Epithelial cell of esophagus (primary cell): ENCODE results near the gene KRT20.

Source experiments
- DNase-seq: peaks from one replicate; pipeline ENCODE4 v3.0.0; 2010; ENCODE audit warnings: low read depth
- H3K4me3 ChIP-seq: 2 replicates; pipeline ENCODE4 v1.5.1; 2011; ENCODE audit warnings: mild to moderate bottlenecking, low read length, control low read depth
- TF ChIP-seq, protein P1 (sequence below): IDR thresholded peaks from 2 replicates; pipeline ENCODE4 v1.5.1; 2011; ENCODE audit warnings: low read depth, mild to moderate bottlenecking, low read length, control low read depth, inconsistent platforms; ENCODE audit not compliant: insufficient read depth; ENCODE audit errors: missing control alignments

The KRT20 gene

GRCh38 chr17:40844671-40845107 is 40.4 kb downstream of the KRT20 start:
- H3K4me3 ChIP-seq = no peak overlapping the region
- DNase-seq = no peak
- TF ChIP-seq, protein P1, sequence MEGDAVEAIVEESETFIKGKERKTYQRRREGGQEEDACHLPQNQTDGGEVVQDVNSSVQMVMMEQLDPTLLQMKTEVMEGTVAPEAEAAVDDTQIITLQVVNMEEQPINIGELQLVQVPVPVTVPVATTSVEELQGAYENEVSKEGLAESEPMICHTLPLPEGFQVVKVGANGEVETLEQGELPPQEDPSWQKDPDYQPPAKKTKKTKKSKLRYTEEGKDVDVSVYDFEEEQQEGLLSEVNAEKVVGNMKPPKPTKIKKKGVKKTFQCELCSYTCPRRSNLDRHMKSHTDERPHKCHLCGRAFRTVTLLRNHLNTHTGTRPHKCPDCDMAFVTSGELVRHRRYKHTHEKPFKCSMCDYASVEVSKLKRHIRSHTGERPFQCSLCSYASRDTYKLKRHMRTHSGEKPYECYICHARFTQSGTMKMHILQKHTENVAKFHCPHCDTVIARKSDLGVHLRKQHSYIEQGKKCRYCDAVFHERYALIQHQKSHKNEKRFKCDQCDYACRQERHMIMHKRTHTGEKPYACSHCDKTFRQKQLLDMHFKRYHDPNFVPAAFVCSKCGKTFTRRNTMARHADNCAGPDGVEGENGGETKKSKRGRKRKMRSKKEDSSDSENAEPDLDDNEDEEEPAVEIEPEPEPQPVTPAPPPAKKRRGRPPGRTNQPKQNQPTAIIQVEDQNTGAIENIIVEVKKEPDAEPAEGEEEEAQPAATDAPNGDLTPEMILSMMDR = no peak

DNA sequence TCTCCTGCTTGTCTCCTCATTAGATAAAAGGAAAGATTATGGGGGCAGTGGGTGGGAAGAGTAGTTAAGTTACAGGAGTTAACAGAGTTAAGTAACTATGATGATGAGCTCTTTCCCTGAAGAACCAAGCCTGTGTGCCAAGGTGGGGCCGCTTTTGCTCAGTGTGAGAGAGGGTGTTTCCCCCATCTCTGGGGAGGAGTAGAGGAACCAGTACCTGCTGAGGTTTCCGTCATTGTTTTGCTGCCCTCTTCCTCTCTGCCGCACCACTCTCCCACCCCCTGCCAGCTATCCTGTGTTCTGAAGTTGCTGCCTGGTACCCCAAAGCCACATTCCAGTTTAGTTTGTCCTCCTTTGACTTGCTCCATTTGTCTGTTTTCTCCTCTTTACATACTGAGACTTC is 41.8 kb downstream of the KRT20 start:
- no peak for DNase-seq
- no peak overlapping the region for H3K4me3 ChIP-seq
- TF ChIP-seq, protein P1 = no peak

DNA sequence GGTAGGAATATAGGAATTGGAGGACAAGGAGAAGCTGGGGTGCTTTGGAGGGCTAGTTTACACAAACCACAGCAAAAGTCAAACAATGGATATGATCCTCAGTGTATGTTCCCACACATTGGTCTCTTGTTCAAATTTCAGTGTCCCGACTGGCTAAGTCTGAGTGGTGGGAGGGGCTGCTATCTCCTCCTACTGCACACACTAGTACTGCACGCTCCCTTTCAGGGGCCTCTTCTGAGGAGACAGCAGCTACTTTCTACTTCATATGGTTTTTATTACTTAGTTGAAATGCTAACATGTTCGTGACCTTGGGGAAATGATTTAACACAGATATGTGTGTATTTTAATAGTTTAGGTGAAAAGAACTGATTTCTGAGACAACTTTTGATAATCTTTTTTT is 43.8 kb downstream of the KRT20 start:
- TF ChIP-seq, protein P1 = no peak
- H3K4me3 ChIP-seq = no peak overlapping the region
- DNase-seq = no peak

DNA sequence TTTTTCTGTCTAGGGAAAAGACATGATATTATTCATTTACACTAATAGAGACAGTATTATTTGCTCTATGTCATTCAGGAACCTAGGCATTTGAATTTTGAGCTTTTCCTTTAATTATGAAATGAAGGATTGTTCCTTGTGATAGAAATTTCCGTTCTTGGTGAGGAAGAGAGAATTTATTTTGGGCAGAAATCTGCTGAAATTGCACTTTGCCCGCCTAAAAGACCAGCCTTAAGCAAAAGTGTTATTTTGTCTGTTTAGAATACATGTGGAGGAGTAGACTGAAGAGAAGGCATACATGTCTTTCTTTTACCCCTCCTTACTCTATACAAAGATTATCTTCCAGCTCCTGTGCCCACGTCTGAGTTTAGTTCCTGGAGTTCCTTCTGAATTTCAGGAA is 45.8 kb downstream of the KRT20 start:
- TF ChIP-seq, protein P1 = no peak
- no peak overlapping the region for H3K4me3 ChIP-seq

GRCh38 chr17:40836020-40836419 is 49.0 kb downstream of the KRT20 start:
- H3K4me3 ChIP-seq = no peak overlapping the region
- TF ChIP-seq, protein P1 = no peak
- no peak for DNase-seq

More for the DNA sequence above, 45.8 kb downstream of the KRT20 start:
- DNase-seq = no peak

DNA sequence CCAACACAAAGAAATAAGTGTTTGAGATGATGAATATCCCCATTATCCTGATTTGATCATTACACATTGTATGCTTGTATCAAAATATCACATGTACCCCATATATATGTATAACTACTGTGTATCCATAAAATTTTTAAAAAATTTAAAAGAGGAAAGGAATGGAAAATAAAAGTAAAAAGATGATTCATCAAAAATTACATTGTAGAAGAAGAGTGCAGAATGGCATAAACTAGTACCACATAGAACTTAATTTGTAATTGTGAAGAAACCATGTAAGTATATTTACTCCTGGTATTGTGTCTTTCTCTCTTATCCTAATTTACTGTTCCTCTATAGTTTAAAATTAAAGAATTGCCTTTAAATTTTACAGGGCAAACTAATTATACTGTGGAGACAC is 51.2 kb downstream of the KRT20 start:
- TF ChIP-seq, protein P1 = no peak
- DNase-seq = no peak
- H3K4me3 ChIP-seq = no peak overlapping the region

GRCh38 chr17:40832840-40833239 is 52.2 kb downstream of the KRT20 start:
- no peak overlapping the region for H3K4me3 ChIP-seq
- DNase-seq = no peak
- TF ChIP-seq, protein P1 = no peak
